HL-60 (cell line): ENCODE measurements around the gene SLC4A5.

Experiments
- POLR2AphosphoS5 ChIP-seq: IDR thresholded peaks from 2 replicates; pipeline ENCODE4 v1.6.1; 2012; ENCODE audit warnings: low read depth
- SPI1 ChIP-seq: IDR thresholded peaks from 2 replicates; pipeline ENCODE4 v1.6.1; 2012; ENCODE audit warnings: low read depth, mild to moderate bottlenecking, borderline replicate concordance
- TF ChIP-seq, protein P1 (sequence below): IDR thresholded peaks from one replicate; pipeline ENCODE4 v1.5.1; 2011; ENCODE audit warnings: low read length, control low read depth, inconsistent platforms; ENCODE audit not compliant: insufficient read depth

DNA sequence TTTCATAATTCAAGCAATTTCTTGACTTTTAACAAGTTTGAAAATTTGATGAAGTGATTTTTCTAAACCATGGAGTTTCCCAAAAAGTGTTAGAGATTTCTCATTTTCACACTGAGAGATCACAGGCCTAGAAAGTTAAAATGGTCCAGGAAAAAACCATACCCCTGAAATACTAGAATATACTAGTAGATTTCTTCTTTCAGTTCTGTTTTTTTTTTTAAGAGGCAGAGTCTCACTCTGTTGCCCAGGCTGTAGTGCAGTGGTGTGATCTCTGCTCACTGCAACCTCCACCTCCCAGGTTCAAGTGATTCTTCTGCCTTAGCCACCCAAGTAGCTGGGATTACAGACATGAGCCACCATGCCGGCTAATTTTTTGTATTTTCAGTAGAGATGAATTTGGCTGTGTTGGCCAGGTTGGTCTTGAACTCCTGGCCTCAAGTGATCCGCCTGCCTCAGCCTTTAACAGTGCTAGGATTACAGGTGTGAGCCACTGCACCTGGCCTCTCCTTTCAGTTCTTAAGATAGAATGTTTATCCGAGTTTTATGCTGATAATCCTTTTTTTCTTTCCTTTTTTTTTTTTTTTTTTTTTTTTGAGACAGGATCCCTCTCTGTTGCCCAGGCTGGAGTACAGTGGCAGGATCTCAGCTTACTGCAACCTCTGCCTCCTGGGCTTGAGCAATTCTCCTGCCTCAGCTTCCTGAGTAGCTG is 130.4 kb downstream of the SLC4A5 start:
- TF ChIP-seq, protein P1, sequence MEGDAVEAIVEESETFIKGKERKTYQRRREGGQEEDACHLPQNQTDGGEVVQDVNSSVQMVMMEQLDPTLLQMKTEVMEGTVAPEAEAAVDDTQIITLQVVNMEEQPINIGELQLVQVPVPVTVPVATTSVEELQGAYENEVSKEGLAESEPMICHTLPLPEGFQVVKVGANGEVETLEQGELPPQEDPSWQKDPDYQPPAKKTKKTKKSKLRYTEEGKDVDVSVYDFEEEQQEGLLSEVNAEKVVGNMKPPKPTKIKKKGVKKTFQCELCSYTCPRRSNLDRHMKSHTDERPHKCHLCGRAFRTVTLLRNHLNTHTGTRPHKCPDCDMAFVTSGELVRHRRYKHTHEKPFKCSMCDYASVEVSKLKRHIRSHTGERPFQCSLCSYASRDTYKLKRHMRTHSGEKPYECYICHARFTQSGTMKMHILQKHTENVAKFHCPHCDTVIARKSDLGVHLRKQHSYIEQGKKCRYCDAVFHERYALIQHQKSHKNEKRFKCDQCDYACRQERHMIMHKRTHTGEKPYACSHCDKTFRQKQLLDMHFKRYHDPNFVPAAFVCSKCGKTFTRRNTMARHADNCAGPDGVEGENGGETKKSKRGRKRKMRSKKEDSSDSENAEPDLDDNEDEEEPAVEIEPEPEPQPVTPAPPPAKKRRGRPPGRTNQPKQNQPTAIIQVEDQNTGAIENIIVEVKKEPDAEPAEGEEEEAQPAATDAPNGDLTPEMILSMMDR: no peak
- TF ChIP-seq SPI1: no peak
- TF ChIP-seq POLR2AphosphoS5: no peak
